ENCODE results near the gene JDP2. TPM values are rescaled to one million over a fixed set of nuclear protein-coding genes. Genes with fewer than 3 reads are reported as not detected.

Gene JDP2
- total and polyA plus RNA-seq, 2 donors (not counting 1 experiment from before 2014, with no cell fraction given): 7.9 to 17.9 TPM

DNA sequence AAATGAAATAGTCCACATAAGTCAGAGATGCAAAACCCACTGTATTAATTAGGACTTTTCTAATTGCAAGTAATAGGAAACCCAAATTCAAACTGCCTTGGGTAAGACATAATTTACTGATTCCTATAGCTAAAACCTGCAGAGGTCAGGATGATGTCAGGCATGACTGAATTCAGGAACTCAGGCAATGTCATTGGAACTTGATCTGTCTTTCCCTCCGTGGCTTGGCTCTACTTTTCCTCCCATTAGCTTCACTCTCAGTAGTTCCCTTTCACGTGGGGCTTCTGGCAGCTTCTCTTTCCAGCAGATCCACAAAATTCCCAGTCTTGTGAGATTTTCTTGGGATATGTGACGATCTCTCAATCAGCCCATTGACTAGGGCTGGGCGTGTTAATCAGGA lies 2.4 kb upstream of the JDP2 start:
- no CpG with 5 or more reads among the region's 4 CpGs for WGBS (ENCODE audit: insufficient coverage)
- H3K4me1 ChIP-seq (ENCODE audit: control insufficient read depth in 2 of 2, insufficient read depth in 2 of 2, low read length in 2 of 2): peaks cover 23 to 30% of the 10 kb centered on the region in 2 donors
- H3K27ac Mint-ChIP-seq: peak overlapping the region; percentile 99
- H3K4me1 Mint-ChIP-seq: peaks cover 33% of the 10 kb centered on the region
- POLR2A ChIA-PET: no interaction called here
- DNase-seq (no peak), ATAC-seq (ENCODE audit: low read depth) (no peak)
- peak overlapping the region in 1 of 2 donors; percentile 86 for H3K27ac ChIP-seq (ENCODE audit: low read length in 2 of 2)
- H3K4me2 ChIP-seq (replicated peaks; ENCODE audit: low read depth, low read length, poor library complexity, severe bottlenecking): no peak overlapping the region
- no peaks in the 10 kb centered on the region for H3K36me3 ChIP-seq (replicated peaks in 1 of 2; ENCODE audit: control extremely low read depth in 1 of 2, control insufficient read depth in 1 of 2, extremely low read depth in 1 of 2, insufficient read depth in 2 of 2, low read length in 1 of 2)
- no peaks in the 10 kb centered on the region for H3K9me3 Mint-ChIP-seq (ENCODE audit: insufficient read depth)
- H3K27me3 ChIP-seq (replicated peaks in 1 of 4; ENCODE audit: control extremely low read depth in 1 of 4, control insufficient read depth in 3 of 4, insufficient read depth in 4 of 4, low read length in 3 of 4): no peaks in the 10 kb centered on the region
- H3K4me3 ChIP-seq (ENCODE audit: control extremely low read depth in 1 of 5, extremely low read depth in 1 of 5, insufficient read depth in 1 of 5, low read depth in 2 of 5, low read length in 4 of 5): no peak overlapping the region
- no peak overlapping the region for H2AFZ ChIP-seq (ENCODE audit: insufficient read depth, low read depth, low read length, poor library complexity, severe bottlenecking)
- peaks cover 0 to 4% (median 2%) of the 10 kb centered on the region in 3 donors for H3K9me3 ChIP-seq (ENCODE audit: control extremely low read depth in 1 of 3, control insufficient read depth in 2 of 3, insufficient read depth in 1 of 3, low read length in 2 of 3)
- intact Hi-C loops (cut with micrococcal nuclease): loop anchor here (5.0 to 10.0 kb wide), 2 partner anchors 62 to 89 kb away; no protein-coding TSS in a partner anchor
- H3K4me3 Mint-ChIP-seq: no peak overlapping the region
- no peaks in the 10 kb centered on the region for H3K27me3 Mint-ChIP-seq
- no peaks in the 10 kb centered on the region for H3K79me2 ChIP-seq (ENCODE audit: control insufficient read depth, insufficient read depth, low read length)
- no peak overlapping the region for H3K9ac ChIP-seq (ENCODE audit: low read length)
- H4K20me1 ChIP-seq (ENCODE audit: control insufficient read depth, insufficient read depth, low read length, poor library complexity, severe bottlenecking): peaks cover under 1% of the 10 kb centered on the region
- CTCF ChIA-PET: interaction anchor here (1.0 to 1.3 kb wide), 5 partner anchors 9 to 136 kb away, joined by 3 to 5 read pairs (median 3); no protein-coding TSS in a partner anchor
- no peak for TF ChIP-seq EZH2 (IDR thresholded peaks at IDR 0.05; ENCODE audit: borderline replicate concordance, insufficient read depth, low read depth, low read length, poor library complexity, severe bottlenecking)
- TF ChIP-seq, protein P1, sequence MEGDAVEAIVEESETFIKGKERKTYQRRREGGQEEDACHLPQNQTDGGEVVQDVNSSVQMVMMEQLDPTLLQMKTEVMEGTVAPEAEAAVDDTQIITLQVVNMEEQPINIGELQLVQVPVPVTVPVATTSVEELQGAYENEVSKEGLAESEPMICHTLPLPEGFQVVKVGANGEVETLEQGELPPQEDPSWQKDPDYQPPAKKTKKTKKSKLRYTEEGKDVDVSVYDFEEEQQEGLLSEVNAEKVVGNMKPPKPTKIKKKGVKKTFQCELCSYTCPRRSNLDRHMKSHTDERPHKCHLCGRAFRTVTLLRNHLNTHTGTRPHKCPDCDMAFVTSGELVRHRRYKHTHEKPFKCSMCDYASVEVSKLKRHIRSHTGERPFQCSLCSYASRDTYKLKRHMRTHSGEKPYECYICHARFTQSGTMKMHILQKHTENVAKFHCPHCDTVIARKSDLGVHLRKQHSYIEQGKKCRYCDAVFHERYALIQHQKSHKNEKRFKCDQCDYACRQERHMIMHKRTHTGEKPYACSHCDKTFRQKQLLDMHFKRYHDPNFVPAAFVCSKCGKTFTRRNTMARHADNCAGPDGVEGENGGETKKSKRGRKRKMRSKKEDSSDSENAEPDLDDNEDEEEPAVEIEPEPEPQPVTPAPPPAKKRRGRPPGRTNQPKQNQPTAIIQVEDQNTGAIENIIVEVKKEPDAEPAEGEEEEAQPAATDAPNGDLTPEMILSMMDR (IDR thresholded peaks at IDR 0.05): no peak

DNA sequence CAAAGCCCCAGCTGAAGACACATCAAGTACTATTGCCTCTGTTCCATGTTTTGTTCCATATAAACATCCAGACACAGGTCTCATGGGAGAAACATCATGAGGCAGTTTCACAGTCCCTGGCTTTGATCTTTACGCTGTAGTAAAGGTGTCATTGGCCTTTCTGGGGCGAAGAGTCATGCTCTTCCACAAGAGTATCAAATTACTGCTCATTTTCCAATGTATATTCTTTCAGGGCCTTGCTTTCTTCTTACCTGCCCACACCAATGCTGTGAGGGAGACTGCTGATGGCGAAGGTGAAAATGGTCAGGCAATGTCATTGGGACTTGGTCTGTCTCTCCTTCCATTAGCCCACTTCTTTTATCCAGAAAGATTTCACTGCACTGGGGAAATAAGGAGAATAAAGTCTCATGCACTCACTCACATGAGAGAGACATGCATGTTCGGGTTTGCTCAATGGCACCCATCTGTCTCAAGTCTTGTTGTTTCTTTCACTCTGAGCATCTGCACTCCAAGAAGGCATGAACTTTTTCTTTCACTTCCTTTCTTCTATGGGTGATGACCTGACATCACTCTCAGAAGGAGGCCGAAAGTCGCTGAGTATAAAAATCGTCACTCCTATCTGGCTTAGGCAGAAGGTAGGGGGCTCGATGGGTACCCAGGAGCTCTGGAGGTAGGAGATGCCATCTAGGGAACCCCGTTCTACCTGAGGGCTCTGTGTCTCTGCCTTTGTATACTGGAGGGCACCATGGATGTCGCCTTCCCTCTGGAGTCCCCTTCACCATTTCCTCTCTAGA lies 1.3 kb upstream of the JDP2 start:
- no peaks in the 10 kb centered on the region for H3K79me2 ChIP-seq (ENCODE audit: control insufficient read depth, insufficient read depth, low read length)
- Mint-ChIP-seq H3K27me3 (no peaks in the 10 kb centered on the region), H3K27ac (peak overlapping the region; percentile 99), H3K4me3 (peak overlapping the region; percentile 94), H3K4me1 (peaks cover 35% of the 10 kb centered on the region), H3K9me3 (ENCODE audit: insufficient read depth) (no peaks in the 10 kb centered on the region)
- peak overlapping the region; percentile 45 to 86 (median 72) for H3K4me3 ChIP-seq (ENCODE audit: control extremely low read depth in 1 of 5, extremely low read depth in 1 of 5, insufficient read depth in 1 of 5, low read depth in 2 of 5, low read length in 4 of 5)
- WGBS (ENCODE audit: insufficient coverage): 8% methylated on average over 6 of the region's 10 CpGs
- ATAC-seq (ENCODE audit: low read depth): peak; percentile 63
- peak; percentile 79 for DNase-seq
- H3K4me1 ChIP-seq (ENCODE audit: control insufficient read depth in 2 of 2, insufficient read depth in 2 of 2, low read length in 2 of 2): peaks cover 23 to 30% of the 10 kb centered on the region in 2 donors
- H3K4me2 ChIP-seq (replicated peaks; ENCODE audit: low read depth, low read length, poor library complexity, severe bottlenecking): peak overlapping the region; percentile 96
- H4K20me1 ChIP-seq (ENCODE audit: control insufficient read depth, insufficient read depth, low read length, poor library complexity, severe bottlenecking): peaks cover 11% of the 10 kb centered on the region
- peak overlapping the region; percentile 86 for H3K27ac ChIP-seq (ENCODE audit: low read length in 2 of 2)
- H3K9me3 ChIP-seq (ENCODE audit: control extremely low read depth in 1 of 3, control insufficient read depth in 2 of 3, insufficient read depth in 1 of 3, low read length in 2 of 3): peaks cover 0 to 4% (median 2%) of the 10 kb centered on the region in 3 donors
- peak overlapping the region; percentile 89 for H2AFZ ChIP-seq (ENCODE audit: insufficient read depth, low read depth, low read length, poor library complexity, severe bottlenecking)
- POLR2A ChIA-PET: no interaction called here
- CTCF ChIA-PET: interaction anchor here (0.7 to 1.1 kb wide), 2 partner anchors 54 to 93 kb away, joined by 3 read pairs; no protein-coding TSS in a partner anchor
- intact Hi-C loops (cut with micrococcal nuclease): loop anchor here (1.0 to 10.0 kb wide), 5 partner anchors 16 to 300 kb away; partner anchors contain the start of gene NEK9
- TF ChIP-seq EZH2 (IDR thresholded peaks at IDR 0.05; ENCODE audit: borderline replicate concordance, insufficient read depth, low read depth, low read length, poor library complexity, severe bottlenecking): no peak
- TF ChIP-seq, protein P1 (IDR thresholded peaks at IDR 0.05): no peak
- H3K27me3 ChIP-seq (replicated peaks in 1 of 4; ENCODE audit: control extremely low read depth in 1 of 4, control insufficient read depth in 3 of 4, insufficient read depth in 4 of 4, low read length in 3 of 4): no peaks in the 10 kb centered on the region
- H3K36me3 ChIP-seq (replicated peaks in 1 of 2; ENCODE audit: control extremely low read depth in 1 of 2, control insufficient read depth in 1 of 2, extremely low read depth in 1 of 2, insufficient read depth in 2 of 2, low read length in 1 of 2): no peaks in the 10 kb centered on the region
- H3K9ac ChIP-seq (ENCODE audit: low read length): peak overlapping the region; percentile 89

Data from B cell (primary cell).